Gastrocnemius medialis (tissue), 4 donors: Measurements from ENCODE around the gene SPATA13.

Source experiments
- CTCF ChIP-seq, 5 experiments: fragments of 450-650 bp in 3 of 5; fragments of 200-600 bp in 2 of 5; sonication (generic) in 2 of 5; IDR thresholded peaks in 4 of 5; conservative IDR thresholded peaks in 1 of 5; 1 replicate in 4 of 5; 2 replicates in 1 of 5; pipeline ENCODE4 v1.5.1; 2016 to 2019; ENCODE audit warnings: antibody characterized with exemption in 5 of 5, mild to moderate bottlenecking in 3 of 5, moderate library complexity in 3 of 5
- POLR2A ChIP-seq, 2 donors: fragments of 450-650 bp; IDR thresholded peaks; one replicate each; pipeline ENCODE4 v1.6.1; 2017; ENCODE audit warnings: antibody characterized with exemption in 2 of 2, mild to moderate bottlenecking in 2 of 2, moderate library complexity in 2 of 2

- TF ChIP-seq CTCF (IDR thresholded peaks at IDR 0.05 in 4 of 5, conservative IDR thresholded peaks at IDR 0.05 in 1 of 5) (no peak), POLR2A (IDR thresholded peaks at IDR 0.05) (no peak)
Measured at GRCh38 chr13:24180750-24181377, 20.3 kb downstream of the SPATA13 start.
